Measurements from ENCODE around the gene LRIT3. TPM values are rescaled to one million over a fixed set of nuclear protein-coding genes. Genes with fewer than 3 reads are reported as not detected.

LRIT3 gene
- total RNA-seq, 1 donor from 2014 or later = not detected

GRCh38 chr4:109879636-109880314, 31.9 kb downstream of the LRIT3 start:
- peaks cover 12% of the 10 kb centered on the region for H3K27me3 Mint-ChIP-seq (ENCODE audit: insufficient read depth)
- H3K27ac Mint-ChIP-seq = no peak overlapping the region
- no peak for DNase-seq (ENCODE audit: low spot score)
- H3K36me3 Mint-ChIP-seq (ENCODE audit: low read depth) = no peaks in the 10 kb centered on the region
- H3K4me3 Mint-ChIP-seq = no peak overlapping the region
- H3K9me3 Mint-ChIP-seq = no peaks in the 10 kb centered on the region
- intact Hi-C loops (cut with micrococcal nuclease) = no loop called here
- no peaks in the 10 kb centered on the region for H3K4me1 Mint-ChIP-seq (ENCODE audit: low read depth)

GRCh38 chr4:109886303-109886702, 38.4 kb downstream of the LRIT3 start:
- intact Hi-C loops (cut with micrococcal nuclease) = no loop called here
- H3K4me1 Mint-ChIP-seq (ENCODE audit: low read depth) = no peaks in the 10 kb centered on the region
- no peaks in the 10 kb centered on the region for H3K36me3 Mint-ChIP-seq (ENCODE audit: low read depth)
- no peak overlapping the region for H3K27ac Mint-ChIP-seq
- peaks cover 7% of the 10 kb centered on the region for H3K27me3 Mint-ChIP-seq (ENCODE audit: insufficient read depth)
- H3K9me3 Mint-ChIP-seq = no peaks in the 10 kb centered on the region
- DNase-seq (ENCODE audit: low spot score) = no peak
- H3K4me3 Mint-ChIP-seq = no peak overlapping the region

GRCh38 chr4:109887071-109887470, 39.2 kb downstream of the LRIT3 start:
- intact Hi-C loops (cut with micrococcal nuclease) = no loop called here
- DNase-seq (ENCODE audit: low spot score) = no peak
- Mint-ChIP-seq H3K4me1 (ENCODE audit: low read depth) (no peaks in the 10 kb centered on the region), H3K27ac (no peak overlapping the region), H3K27me3 (ENCODE audit: insufficient read depth) (peaks cover 4% of the 10 kb centered on the region), H3K4me3 (no peak overlapping the region), H3K9me3 (no peaks in the 10 kb centered on the region), H3K36me3 (ENCODE audit: low read depth) (no peaks in the 10 kb centered on the region)

GRCh38 chr4:109890076-109890475, 42.2 kb downstream of the LRIT3 start:
- intact Hi-C loops (cut with micrococcal nuclease) = no loop called here
- H3K9me3 Mint-ChIP-seq = no peaks in the 10 kb centered on the region
- no peak for DNase-seq (ENCODE audit: low spot score)
- H3K27ac Mint-ChIP-seq = no peak overlapping the region
- no peak overlapping the region for H3K4me3 Mint-ChIP-seq
- no peaks in the 10 kb centered on the region for H3K36me3 Mint-ChIP-seq (ENCODE audit: low read depth)
- peaks cover under 1% of the 10 kb centered on the region for H3K27me3 Mint-ChIP-seq (ENCODE audit: insufficient read depth)
- no peaks in the 10 kb centered on the region for H3K4me1 Mint-ChIP-seq (ENCODE audit: low read depth)

GRCh38 chr4:109902559-109903251, 54.8 kb downstream of the LRIT3 start:
- Mint-ChIP-seq H3K4me3 (no peak overlapping the region), H3K27me3 (ENCODE audit: insufficient read depth) (peaks cover 7% of the 10 kb centered on the region), H3K27ac (no peak overlapping the region), H3K9me3 (peaks cover 4% of the 10 kb centered on the region), H3K4me1 (ENCODE audit: low read depth) (no peaks in the 10 kb centered on the region), H3K36me3 (ENCODE audit: low read depth) (no peaks in the 10 kb centered on the region)
- DNase-seq (ENCODE audit: low spot score) = no peak
- intact Hi-C loops (cut with micrococcal nuclease) = no loop called here

- H3K4me1 Mint-ChIP-seq (ENCODE audit: low read depth) = no peaks in the 10 kb centered on the region
- H3K4me3 Mint-ChIP-seq = no peak overlapping the region
- H3K36me3 Mint-ChIP-seq (ENCODE audit: low read depth) = no peaks in the 10 kb centered on the region
- no peak overlapping the region for H3K27ac Mint-ChIP-seq
- no peaks in the 10 kb centered on the region for H3K9me3 Mint-ChIP-seq
- no peak for DNase-seq (ENCODE audit: low spot score)
- intact Hi-C loops (cut with micrococcal nuclease) = no loop called here
- H3K27me3 Mint-ChIP-seq (ENCODE audit: insufficient read depth) = peaks cover 15% of the 10 kb centered on the region
Measured at GRCh38 chr4:109908731-109909130, 60.8 kb downstream of the LRIT3 start.

GRCh38 chr4:109910256-109910655, 62.3 kb downstream of the LRIT3 start:
- Mint-ChIP-seq H3K4me3 (no peak overlapping the region), H3K4me1 (ENCODE audit: low read depth) (no peaks in the 10 kb centered on the region), H3K27ac (no peak overlapping the region), H3K9me3 (no peaks in the 10 kb centered on the region), H3K27me3 (ENCODE audit: insufficient read depth) (peaks cover 24% of the 10 kb centered on the region), H3K36me3 (ENCODE audit: low read depth) (no peaks in the 10 kb centered on the region)
- intact Hi-C loops (cut with micrococcal nuclease) = no loop called here
- no peak for DNase-seq (ENCODE audit: low spot score)

- no peak within 1 kb of the TSS for H3K27ac Mint-ChIP-seq
- H3K4me1 Mint-ChIP-seq (ENCODE audit: low read depth) = no peaks in the 10 kb centered on the region
- no peaks in the 10 kb centered on the region for H3K36me3 Mint-ChIP-seq (ENCODE audit: low read depth)
- peaks cover 16% of the 10 kb centered on the region for H3K27me3 Mint-ChIP-seq (ENCODE audit: insufficient read depth)
- DNase-seq (ENCODE audit: low spot score) = no peak
- no peak within 1 kb of the TSS for H3K4me3 Mint-ChIP-seq
- intact Hi-C loops (cut with micrococcal nuclease) = no loop called here
- no peaks in the 10 kb centered on the region for H3K9me3 Mint-ChIP-seq
Measured at GRCh38 chr4:109912706-109913595, 65.0 kb downstream of the LRIT3 start, which contains the start of gene EGF. Gene EGF (plus strand): TSS chr4:109912883. CDS start chr4:109913336, 453 bp downstream.

- intact Hi-C loops (cut with micrococcal nuclease) = no loop called here
- H3K4me3 Mint-ChIP-seq = no peak overlapping the region
Measured at GRCh38 chr4:109913596-109914241, 65.8 kb downstream of the LRIT3 start.

GRCh38 chr4:109914322-109914721, 66.4 kb downstream of the LRIT3 start:
- no peak overlapping the region for H3K27ac Mint-ChIP-seq
- no peaks in the 10 kb centered on the region for H3K9me3 Mint-ChIP-seq
- no peak overlapping the region for H3K4me3 Mint-ChIP-seq
- no peaks in the 10 kb centered on the region for H3K4me1 Mint-ChIP-seq (ENCODE audit: low read depth)
- peaks cover 15% of the 10 kb centered on the region for H3K27me3 Mint-ChIP-seq (ENCODE audit: insufficient read depth)
- DNase-seq (ENCODE audit: low spot score) = no peak
- intact Hi-C loops (cut with micrococcal nuclease) = no loop called here
- H3K36me3 Mint-ChIP-seq (ENCODE audit: low read depth) = no peaks in the 10 kb centered on the region

More at GRCh38 chr4:109913596-109914241, 65.8 kb downstream of the LRIT3 start:
- Mint-ChIP-seq H3K27ac (no peak overlapping the region), H3K9me3 (no peaks in the 10 kb centered on the region), H3K27me3 (ENCODE audit: insufficient read depth) (peaks cover 14% of the 10 kb centered on the region), H3K36me3 (ENCODE audit: low read depth) (no peaks in the 10 kb centered on the region), H3K4me1 (ENCODE audit: low read depth) (no peaks in the 10 kb centered on the region)
- no peak for DNase-seq (ENCODE audit: low spot score)

GRCh38 chr4:109915385-109916026, 67.6 kb downstream of the LRIT3 start:
- no peak for DNase-seq (ENCODE audit: low spot score)
- intact Hi-C loops (cut with micrococcal nuclease) = no loop called here
- H3K27me3 Mint-ChIP-seq (ENCODE audit: insufficient read depth) = peaks cover 16% of the 10 kb centered on the region
- H3K9me3 Mint-ChIP-seq = no peaks in the 10 kb centered on the region
- no peaks in the 10 kb centered on the region for H3K4me1 Mint-ChIP-seq (ENCODE audit: low read depth)
- H3K4me3 Mint-ChIP-seq = no peak overlapping the region
- H3K27ac Mint-ChIP-seq = no peak overlapping the region
- no peaks in the 10 kb centered on the region for H3K36me3 Mint-ChIP-seq (ENCODE audit: low read depth)

- Mint-ChIP-seq H3K4me3 (no peak overlapping the region), H3K9me3 (no peaks in the 10 kb centered on the region), H3K27ac (no peak overlapping the region), H3K36me3 (ENCODE audit: low read depth) (no peaks in the 10 kb centered on the region), H3K4me1 (ENCODE audit: low read depth) (no peaks in the 10 kb centered on the region), H3K27me3 (ENCODE audit: insufficient read depth) (peaks cover 16% of the 10 kb centered on the region)
- intact Hi-C loops (cut with micrococcal nuclease) = no loop called here
- DNase-seq (ENCODE audit: low spot score) = no peak
Measured at GRCh38 chr4:109916027-109916409, 68.1 kb downstream of the LRIT3 start.

All from activated T-helper 1 cell treated with anti-CD3 and anti-CD28 coated beads, Interleukin-12 subunit alpha, Interleukin-12 subunit beta, Interleukin-2, Interleukin-4 antibody, amounts not matched to agents 30 ng/mL and 10 ng/mL and 1 ng/mL, durations not matched to agents 14 hours and 24 hours and 36 hours (primary cell).